Smooth muscle cell of the brain vasculature (primary cell): ENCODE measurements around the gene B3GNT2.
"Not testable (repeated sequence)": the region's sequence is repeated elsewhere in the genome, so short reads cannot be mapped to it uniquely, and the experiment has no call there.

Source experiments
- DNase-seq: peaks from one replicate; pipeline ENCODE4 v3.0.0-alpha.2; 2012; ENCODE audit warnings: low read depth, low spot score

B3GNT2 gene, protein sequence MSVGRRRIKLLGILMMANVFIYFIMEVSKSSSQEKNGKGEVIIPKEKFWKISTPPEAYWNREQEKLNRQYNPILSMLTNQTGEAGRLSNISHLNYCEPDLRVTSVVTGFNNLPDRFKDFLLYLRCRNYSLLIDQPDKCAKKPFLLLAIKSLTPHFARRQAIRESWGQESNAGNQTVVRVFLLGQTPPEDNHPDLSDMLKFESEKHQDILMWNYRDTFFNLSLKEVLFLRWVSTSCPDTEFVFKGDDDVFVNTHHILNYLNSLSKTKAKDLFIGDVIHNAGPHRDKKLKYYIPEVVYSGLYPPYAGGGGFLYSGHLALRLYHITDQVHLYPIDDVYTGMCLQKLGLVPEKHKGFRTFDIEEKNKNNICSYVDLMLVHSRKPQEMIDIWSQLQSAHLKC

GRCh38 chr2:62195421-62196277, at the start of gene B3GNT2:
Gene B3GNT2, plus strand, starts transcription at chr2:62196115. Its CDS starts 26,106 bp downstream, at chr2:62222221.
- DNase-seq = no peak

DNA sequence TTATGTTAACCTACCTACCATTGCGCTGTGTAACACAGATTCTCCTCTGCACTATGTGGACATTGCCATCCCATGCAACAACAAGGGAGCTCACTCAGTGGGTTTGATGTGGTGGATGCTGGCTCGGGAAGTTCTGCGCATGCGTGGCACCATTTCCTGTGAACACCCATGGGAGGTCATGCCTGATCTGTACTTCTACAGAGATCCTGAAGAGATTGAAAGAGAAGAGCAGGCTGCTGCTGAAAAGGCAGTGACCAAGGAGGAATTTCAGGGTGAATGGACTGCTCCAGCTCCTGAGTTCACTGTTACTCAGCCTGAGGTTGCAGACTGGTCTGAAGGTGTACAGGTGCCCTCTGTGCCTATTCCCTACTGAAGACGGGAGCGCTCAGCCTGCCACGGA, 49.1 kb upstream of the B3GNT2 start:
- DNase-seq = not testable (repeated sequence)

DNA sequence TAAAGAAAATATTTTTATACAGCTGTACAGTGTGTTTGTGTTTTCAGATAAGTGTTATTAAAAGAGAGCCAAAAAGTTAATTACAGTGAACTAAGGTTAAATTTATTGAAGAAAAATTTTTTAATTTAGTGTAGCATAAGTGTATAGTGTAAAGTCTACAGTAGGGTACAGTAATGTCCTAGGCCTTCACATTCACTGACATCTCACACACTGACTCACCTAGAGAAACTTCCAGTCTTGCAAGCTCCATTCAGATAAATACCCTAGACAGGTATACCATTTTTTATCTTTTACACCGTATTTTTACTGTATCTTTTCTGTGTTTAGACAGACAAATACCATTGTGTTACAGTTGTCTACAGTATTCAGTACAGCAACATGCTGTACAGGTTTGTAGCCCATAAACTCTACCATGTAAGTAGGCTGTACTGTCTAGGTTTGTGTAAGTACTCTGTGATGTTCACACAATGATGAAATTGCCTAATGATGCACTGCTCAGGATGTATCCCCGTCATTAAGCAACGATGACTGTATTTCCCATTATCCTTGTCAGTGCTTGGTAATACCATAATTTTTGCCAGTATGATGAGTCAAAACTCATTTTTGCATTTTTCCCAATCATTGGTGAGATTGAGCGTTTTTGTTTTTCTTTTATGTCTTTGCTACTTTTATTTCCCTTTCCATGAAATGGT, 48.2 kb upstream of the B3GNT2 start:
- DNase-seq = no peak

- DNase-seq = peak; percentile 36
Observed at GRCh38 chr2:62149708-62150107, 46.2 kb upstream of the B3GNT2 start.

- no peak for DNase-seq
Observed at GRCh38 chr2:62150597-62151305, 45.2 kb upstream of the B3GNT2 start.

DNA sequence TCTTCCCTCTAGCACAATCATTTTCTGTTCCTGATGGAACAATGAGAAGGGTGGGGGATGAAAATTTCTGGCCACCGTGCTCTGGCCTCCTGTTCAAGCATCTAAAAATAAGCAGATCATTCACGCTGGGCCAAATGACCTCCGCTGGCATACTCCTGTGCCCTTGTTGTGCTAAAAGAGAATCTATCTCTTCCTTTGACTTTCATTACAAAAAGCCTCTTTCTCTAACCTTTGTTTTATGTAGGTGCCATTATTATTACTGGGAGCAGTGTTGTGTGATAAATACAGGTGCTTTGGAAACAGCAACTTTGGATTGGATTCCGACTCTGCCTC, 44.6 kb upstream of the B3GNT2 start:
- DNase-seq = no peak

- no peak for DNase-seq
Observed at GRCh38 chr2:62152000-62152399, 43.9 kb upstream of the B3GNT2 start.

DNA sequence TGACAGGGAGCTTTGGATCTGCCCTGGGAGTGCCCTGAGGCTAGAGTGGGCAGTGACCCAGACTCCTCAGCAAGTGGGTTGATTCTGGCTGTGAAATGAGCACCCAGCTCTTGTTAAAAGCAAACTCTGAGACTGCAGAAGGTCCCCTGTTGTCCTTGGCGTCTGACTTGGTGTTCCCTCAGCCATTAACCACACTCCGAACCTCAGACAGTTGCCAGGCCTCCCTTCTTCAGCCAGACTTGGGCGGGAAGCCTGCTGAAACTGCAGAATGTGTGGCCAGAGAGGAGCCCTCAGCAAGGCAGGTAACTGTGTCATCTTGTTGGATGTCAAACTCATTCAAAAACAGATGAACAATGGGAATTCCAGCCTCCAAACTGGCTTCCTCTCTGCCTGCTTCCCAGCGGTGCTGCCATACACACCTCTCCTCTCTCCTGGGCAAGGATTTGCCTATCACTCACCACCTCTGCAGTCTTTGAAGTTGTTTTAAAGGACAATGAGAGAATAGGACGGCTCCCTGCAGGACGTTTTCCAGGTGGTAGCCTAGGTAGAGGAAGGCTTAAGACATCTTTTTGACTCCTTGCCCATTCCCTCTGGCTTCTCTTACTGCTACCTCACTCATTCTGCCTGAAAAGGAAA, 38.9 kb upstream of the B3GNT2 start:
- no peak for DNase-seq

- DNase-seq = no peak
Observed at GRCh38 chr2:62158444-62159121, 37.3 kb upstream of the B3GNT2 start.

DNA sequence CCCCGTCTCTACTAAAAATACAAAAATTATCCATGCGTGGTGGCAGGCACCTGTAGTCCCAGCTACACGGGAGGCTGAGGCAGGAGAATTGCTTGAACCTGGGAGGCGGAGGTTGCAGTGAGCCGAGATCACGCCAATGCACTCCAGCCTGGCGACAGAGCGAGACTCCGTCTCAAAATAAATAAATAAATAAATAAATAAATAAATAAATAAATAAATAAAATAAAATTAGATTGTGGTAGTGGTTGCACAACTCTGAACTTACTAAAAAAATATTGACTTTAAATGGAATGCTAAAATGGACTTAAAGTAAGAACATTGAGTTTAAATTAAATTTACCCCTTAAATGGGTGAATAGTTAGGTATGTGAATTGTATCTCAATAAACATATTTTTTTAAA, 35.2 kb upstream of the B3GNT2 start:
- DNase-seq = not testable (repeated sequence)

DNA sequence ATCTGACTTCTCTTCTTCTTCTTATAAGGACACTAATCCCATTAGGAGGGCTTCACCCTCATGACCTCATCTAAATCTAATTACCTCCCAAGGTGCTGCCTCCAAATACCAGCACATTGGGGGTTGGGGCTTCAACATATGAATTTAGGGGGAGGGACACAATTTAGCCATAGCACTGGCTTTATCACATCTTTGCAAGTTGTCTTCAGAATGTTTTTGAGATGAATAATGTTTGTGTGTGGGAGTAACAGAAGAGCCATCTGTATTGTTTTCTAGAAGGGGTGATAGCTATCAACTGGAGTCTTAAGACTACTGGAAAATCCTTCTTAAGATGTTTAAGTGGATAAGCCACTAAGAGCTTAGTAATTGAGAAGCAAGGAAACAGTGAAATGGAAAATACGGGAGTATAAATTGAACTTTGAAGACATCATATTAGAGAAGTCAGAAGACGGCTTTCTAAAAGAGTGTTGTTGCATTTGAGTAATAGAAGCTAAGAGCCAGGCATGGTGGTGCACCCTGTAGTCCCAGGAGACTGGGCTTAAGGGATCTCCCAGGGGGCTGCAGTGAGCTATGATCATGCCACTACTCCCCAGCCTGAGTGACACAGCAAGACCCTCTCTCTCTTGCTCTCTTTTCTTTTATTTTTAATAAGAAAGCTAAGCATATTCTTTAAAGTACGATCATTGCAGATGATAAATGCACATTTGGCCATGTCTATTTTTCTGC, 32.6 kb upstream of the B3GNT2 start:
- no peak for DNase-seq

- DNase-seq = no peak
Observed at GRCh38 chr2:62163834-62164233, 32.1 kb upstream of the B3GNT2 start.

GRCh38 chr2:62175728-62176127, 20.2 kb upstream of the B3GNT2 start:
- DNase-seq = no peak

DNA sequence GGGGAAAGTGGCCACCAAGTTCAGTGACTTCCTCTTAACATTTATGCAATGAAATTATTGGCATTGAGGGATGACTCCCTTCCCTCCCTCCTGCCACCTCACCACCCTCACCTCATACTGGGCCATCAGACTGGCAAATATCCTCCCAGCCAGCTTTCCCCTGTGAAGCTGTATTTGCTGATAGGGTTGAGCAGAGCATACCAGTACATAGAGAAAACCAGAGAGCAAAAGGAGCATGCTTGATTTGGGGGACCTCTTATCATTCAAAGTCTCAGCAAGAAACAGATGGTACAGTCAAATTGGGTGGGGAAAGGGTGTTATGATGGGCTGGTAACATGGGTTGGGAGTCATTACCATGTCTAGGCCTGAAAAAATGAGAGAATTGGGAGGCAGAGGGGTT, 19.1 kb upstream of the B3GNT2 start:
- no peak for DNase-seq

- no peak for DNase-seq
Observed at GRCh38 chr2:62177392-62178049, 18.4 kb upstream of the B3GNT2 start.

DNA sequence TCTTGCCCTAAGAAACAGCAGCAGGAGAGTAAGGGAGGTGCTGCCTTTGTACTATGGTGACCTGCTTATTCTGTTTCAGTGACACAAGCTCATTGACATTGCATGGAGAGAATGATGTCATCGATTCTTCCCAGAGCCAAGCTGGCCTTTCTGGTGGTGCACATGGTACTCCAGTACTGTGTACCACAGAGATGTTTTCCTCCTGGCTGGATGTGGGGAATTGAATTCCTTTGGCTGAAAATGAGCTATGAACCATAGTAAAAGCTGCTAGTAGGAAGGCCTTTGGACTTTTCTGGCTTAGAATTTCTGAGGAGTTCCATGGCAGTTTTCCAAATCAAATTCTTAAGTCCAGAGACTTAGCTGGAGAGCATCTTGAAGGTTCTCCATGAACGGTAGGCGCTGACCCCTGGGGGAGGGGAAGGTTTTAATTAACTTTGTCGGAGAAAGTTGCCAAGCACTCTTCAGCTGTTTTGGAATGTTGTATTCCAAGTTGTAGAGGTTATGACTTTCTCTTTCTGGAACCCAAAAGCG, 17.1 kb upstream of the B3GNT2 start:
- DNase-seq = no peak

DNA sequence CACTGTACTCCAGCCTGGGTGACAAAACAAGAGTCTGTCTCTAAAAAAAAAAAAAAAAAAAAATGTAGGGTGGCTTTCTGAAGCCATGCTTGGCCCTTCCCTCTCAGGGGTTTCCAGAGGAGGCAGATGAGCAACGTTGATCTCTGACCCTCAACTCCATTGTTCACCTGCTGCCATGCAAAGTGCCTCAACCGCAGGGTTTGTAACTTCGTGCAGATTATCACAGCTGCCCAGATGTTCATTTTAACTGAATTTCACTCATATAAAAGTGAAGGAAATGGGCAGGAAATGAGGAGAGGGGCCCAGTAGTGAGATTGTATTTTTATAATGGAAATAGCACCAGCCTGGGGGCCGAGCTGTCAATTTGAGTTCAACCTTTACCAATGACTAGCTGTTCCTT, 14.9 kb upstream of the B3GNT2 start:
- DNase-seq = no peak

GRCh38 chr2:62181843-62182242, 14.1 kb upstream of the B3GNT2 start:
- no peak for DNase-seq
